MG63 (cell line): ENCODE measurements around the gene TTC19. TPM values are rescaled to one million over a fixed set of nuclear protein-coding genes. Genes with fewer than 3 reads are reported as not detected.
"Not testable (repeated sequence)": the region's sequence is repeated elsewhere in the genome, so short reads cannot be mapped to it uniquely, and the experiment has no call there.

Experiments
- DNase-seq: peaks from one replicate; pipeline ENCODE4 v3.0.0-alpha.2; 2020
- H3K27me3 ChIP-seq: fragments of 250-450 bp; sonication (Bioruptor Pico); 2 replicates; pipeline ENCODE4 v1.5.1; 2020; ENCODE audit warnings: mild to moderate bottlenecking, moderate library complexity
- H3K36me3 ChIP-seq: fragments of 250-450 bp; sonication (Bioruptor Pico); 2 replicates; pipeline ENCODE4 v1.5.1; 2020; ENCODE audit warnings: mild to moderate bottlenecking, moderate library complexity
- H3K4me3 ChIP-seq: fragments of 250-450 bp; sonication (Bioruptor Pico); 2 replicates; pipeline ENCODE4 v1.5.1; 2020; ENCODE audit warnings: mild to moderate bottlenecking, moderate library complexity
- H3K9me3 ChIP-seq: fragments of 250-450 bp; sonication (Bioruptor Pico); 2 replicates; pipeline ENCODE4 v1.5.1; 2020; ENCODE audit warnings: mild to moderate bottlenecking, moderate library complexity
- total RNA-seq: library from RNA; depleted of rRNA; stranded (reverse); fragments of >200 nt; shearing (Covaris generic); gene quantifications from 2 replicates; pipeline ENCODE4 v1.2.3, GENCODE V29; 2014; ENCODE audit warnings: low replicate concordance; rRNA removed

TTC19 gene
- total RNA-seq, 1 experiment from 2014 or later: 9.2 TPM

DNA sequence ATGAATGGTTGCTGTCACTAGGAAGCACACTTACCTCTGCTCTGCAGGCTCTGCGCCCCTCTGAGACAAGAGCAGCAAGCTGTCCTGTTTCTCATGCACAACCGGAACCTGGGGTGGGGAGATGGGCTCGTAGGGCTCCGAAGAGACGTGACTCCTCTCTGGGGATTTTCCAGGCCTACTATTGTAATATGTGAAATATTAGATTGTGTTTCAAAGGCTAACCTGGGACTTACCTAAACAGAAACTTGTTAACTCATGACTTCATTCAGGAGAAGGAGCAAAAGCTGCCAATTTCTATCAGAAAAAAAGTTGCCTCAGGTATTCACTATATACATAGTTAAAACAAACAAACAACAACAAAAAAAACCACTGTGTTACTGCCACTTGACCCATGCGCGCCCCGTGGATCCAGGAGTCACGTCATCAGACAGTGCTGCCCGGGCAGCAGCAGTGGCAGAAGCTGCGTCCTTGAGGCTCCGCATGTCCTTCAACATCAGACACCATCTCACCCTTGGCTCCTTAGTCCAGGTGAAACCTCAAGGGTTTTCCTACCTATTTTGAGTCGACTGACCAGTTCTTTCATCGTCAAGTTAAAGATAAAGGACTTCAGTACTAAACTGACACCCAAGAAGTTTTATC, 49.3 kb downstream of the TTC19 start:
- H3K9me3 ChIP-seq: no peaks in the 10 kb centered on the region
- H3K27me3 ChIP-seq: no peaks in the 10 kb centered on the region
- no peak overlapping the region for H3K4me3 ChIP-seq
- no peak for DNase-seq
- H3K36me3 ChIP-seq: no peaks in the 10 kb centered on the region; the same call in 1 of the 2 replicates

GRCh38 chr17:16050844-16051243, 51.2 kb downstream of the TTC19 start:
- Histone ChIP-seq H3K4me3 (no peak overlapping the region), H3K9me3 (no peaks in the 10 kb centered on the region), H3K27me3 (no peaks in the 10 kb centered on the region), H3K36me3 (peaks cover 13% of the 10 kb centered on the region)
- no peak for DNase-seq

DNA sequence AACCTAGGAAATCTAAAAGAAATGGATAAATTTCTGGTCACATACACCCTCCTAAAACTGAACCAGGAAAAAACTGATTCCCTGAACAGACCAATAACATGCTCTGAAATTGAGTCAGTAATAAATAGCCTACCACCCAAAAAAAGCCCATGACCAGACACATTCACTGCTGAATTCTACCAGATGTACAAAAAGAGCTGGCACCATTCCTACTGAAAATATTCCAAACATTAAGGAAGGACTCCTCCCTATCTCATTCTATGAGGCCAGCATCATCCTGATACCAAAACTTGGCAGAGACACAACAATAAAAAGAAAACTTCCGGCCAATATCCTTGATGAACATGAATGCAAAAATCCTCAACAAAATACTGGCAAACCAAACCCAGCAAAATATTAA, 52.9 kb downstream of the TTC19 start:
- Histone ChIP-seq H3K36me3 (peaks cover 14% of the 10 kb centered on the region), H3K4me3 (no peak overlapping the region), H3K9me3 (no peaks in the 10 kb centered on the region), H3K27me3 (no peaks in the 10 kb centered on the region)
- DNase-seq: no peak

DNA sequence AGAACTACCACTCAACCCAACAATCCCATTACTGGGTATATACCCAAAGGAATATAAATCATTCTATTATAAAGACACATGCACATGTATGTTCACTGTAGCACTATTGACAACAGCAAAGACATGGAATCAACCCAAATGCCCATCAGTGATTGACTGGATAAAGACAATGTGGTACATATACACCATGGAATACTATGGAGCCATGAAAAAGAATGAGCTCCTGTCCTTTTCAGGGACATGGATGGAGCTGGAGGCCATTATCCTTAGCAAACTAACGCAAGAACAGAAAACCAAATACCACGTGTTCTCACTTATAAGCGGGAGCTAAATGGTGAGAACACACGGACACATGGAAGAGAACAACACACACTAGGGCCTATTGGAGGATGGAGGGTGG, 55.5 kb downstream of the TTC19 start:
- H3K36me3 ChIP-seq: peaks cover 17% of the 10 kb centered on the region
- DNase-seq: not testable (repeated sequence)

GRCh38 chr17:16061631-16062030, 62.0 kb downstream of the TTC19 start:
- Histone ChIP-seq H3K4me3 (no peak overlapping the region), H3K9me3 (no peaks in the 10 kb centered on the region), H3K36me3 (peaks cover 6% of the 10 kb centered on the region), H3K27me3 (no peaks in the 10 kb centered on the region)
- no peak for DNase-seq

More for the DNA sequence above, 55.5 kb downstream of the TTC19 start:
- H3K4me3 ChIP-seq, H3K27me3 ChIP-seq, H3K9me3 ChIP-seq: not testable (repeated sequence)

DNA sequence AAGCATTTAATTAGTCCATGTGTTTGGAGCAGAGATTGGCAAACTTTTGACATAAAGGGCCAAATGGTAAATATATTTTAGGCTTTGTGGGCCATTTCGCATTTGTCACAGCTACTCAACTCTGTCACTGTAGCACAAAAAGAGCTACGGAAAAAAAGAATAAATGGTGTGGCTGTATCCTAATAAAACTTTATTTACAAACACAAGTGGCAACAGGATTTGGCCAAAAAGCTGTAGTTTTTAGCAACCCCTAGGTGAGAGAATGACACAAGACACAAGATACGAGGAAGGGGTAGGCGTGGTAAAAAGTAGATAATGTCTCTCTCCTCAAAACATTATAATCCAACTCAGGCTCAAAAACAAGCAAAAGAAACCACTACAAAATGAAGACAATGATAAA, 66.5 kb downstream of the TTC19 start:
- no peak for DNase-seq
- H3K36me3 ChIP-seq: peaks cover 14% of the 10 kb centered on the region
- no peak overlapping the region for H3K4me3 ChIP-seq

DNA sequence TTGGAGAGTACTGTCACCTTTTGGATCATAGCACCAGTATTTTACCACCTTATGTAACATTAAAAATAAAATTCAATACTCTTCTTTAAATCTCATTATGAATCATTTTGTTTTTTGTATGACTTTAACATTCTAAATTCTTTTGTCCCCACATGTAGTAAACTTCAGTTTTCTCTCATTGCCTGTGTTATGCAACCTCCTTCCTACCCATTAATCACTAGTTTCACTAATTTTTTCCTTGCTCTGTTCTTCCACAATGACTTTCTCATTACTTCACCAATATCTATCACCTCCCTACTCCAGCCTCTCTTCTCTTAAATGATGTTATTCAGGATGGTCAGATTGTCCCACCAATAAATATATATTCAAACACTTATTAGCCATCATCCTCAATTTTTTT, 68.7 kb downstream of the TTC19 start:
- no peak for DNase-seq
- H3K4me3 ChIP-seq: no peak overlapping the region
- H3K36me3 ChIP-seq: peaks cover 14% of the 10 kb centered on the region
- no peaks in the 10 kb centered on the region for H3K27me3 ChIP-seq
- H3K9me3 ChIP-seq: no peaks in the 10 kb centered on the region

More for the DNA sequence above, 66.5 kb downstream of the TTC19 start:
- Histone ChIP-seq H3K27me3 (no peaks in the 10 kb centered on the region), H3K9me3 (no peaks in the 10 kb centered on the region)

- no peaks in the 10 kb centered on the region for H3K27me3 ChIP-seq
- no peaks in the 10 kb centered on the region for H3K9me3 ChIP-seq
- DNase-seq: no peak
- no peak overlapping the region for H3K4me3 ChIP-seq
- H3K36me3 ChIP-seq: peaks cover 11% of the 10 kb centered on the region
Observed at GRCh38 chr17:16072031-16072430, 72.4 kb downstream of the TTC19 start.

- no peak overlapping the region for H3K4me3 ChIP-seq
- no peaks in the 10 kb centered on the region for H3K9me3 ChIP-seq
- no peak for DNase-seq
- no peaks in the 10 kb centered on the region for H3K27me3 ChIP-seq
- peaks cover 9% of the 10 kb centered on the region for H3K36me3 ChIP-seq
Observed at GRCh38 chr17:16073845-16074244, 74.2 kb downstream of the TTC19 start.

- DNase-seq: no peak
- peaks cover 12% of the 10 kb centered on the region for H3K36me3 ChIP-seq
- H3K9me3 ChIP-seq: no peaks in the 10 kb centered on the region
- H3K4me3 ChIP-seq: no peak overlapping the region
- H3K27me3 ChIP-seq: no peaks in the 10 kb centered on the region
Observed at GRCh38 chr17:16074423-16074822, 74.8 kb downstream of the TTC19 start.

- no peak overlapping the region for H3K4me3 ChIP-seq
- no peaks in the 10 kb centered on the region for H3K27me3 ChIP-seq
- H3K9me3 ChIP-seq: no peaks in the 10 kb centered on the region
- peaks cover 8% of the 10 kb centered on the region for H3K36me3 ChIP-seq
- DNase-seq: no peak
Observed at GRCh38 chr17:16075949-16076348, 76.3 kb downstream of the TTC19 start.

Other genes with a start within 250 kb of the TTC19 start
- gene ADORA2B, start 54.7 kb upstream of the TTC19 start, total RNA-seq: 16.0 and 24.5 TPM in 2 replicates
- 11.5 and 30.2 TPM in 2 replicates for gene ZSWIM7, start 120 bp upstream of the TTC19 start, total RNA-seq
- 19.8 and 41.6 TPM in 2 replicates for gene NCOR1, start 215.7 kb downstream of the TTC19 start, total RNA-seq
- gene PIGL, start 217.4 kb downstream of the TTC19 start, total RNA-seq: 5.7 and 19.0 TPM in 2 replicates